Body of pancreas (tissue), 4 donors: Measurements from ENCODE around the gene ARNT2.

Source experiments
- CTCF ChIP-seq, 7 experiments: fragments of 450-650 bp in 4 of 7; fragments of 200-600 bp in 3 of 7; sonication (generic) in 3 of 7; IDR thresholded peaks; one replicate each; pipeline ENCODE4 v1.5.1; 2016 to 2019; ENCODE audit warnings: antibody characterized with exemption in 7 of 7
- POLR2A ChIP-seq, 3 donors: fragments of 450-650 bp; IDR thresholded peaks; one replicate each; pipeline ENCODE4 v1.6.1; 2016; ENCODE audit warnings: antibody characterized with exemption in 3 of 3, mild to moderate bottlenecking in 2 of 3

DNA sequence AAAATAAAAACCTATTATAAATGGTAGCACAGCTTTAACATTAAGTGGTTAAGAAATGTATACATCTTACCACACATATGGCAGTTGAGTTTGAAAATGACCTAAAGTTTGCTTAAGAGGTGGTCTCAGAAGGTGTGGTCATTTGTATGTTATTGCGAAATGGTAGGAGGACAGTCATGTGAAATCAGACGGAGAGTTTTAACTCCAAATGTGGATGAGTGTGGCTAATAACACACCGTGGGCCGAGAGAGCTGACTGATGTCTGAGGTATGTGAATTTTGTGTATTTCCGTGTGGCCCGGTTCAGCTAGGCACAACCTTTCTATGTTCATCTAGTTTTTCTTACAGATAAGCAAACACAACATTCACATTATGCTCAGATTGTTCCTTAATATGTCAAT, 71.9 kb downstream of the ARNT2 start:
- no peak for TF ChIP-seq CTCF (IDR thresholded peaks at IDR 0.05)
- no peak for TF ChIP-seq POLR2A (IDR thresholded peaks at IDR 0.05)
